Measurements from ENCODE around the gene AOC2. TPM values are rescaled to one million over a fixed set of nuclear protein-coding genes. Genes with fewer than 3 reads are reported as not detected.
"Not testable (repeated sequence)": the region's sequence is repeated elsewhere in the genome, so short reads cannot be mapped to it uniquely, and the experiment has no call there.

AOC2 gene
- total RNA-seq, 3 donors from 2014 or later, result 1.8 to 11.8 (median 2.3) TPM

GRCh38 chr17:42853597-42853967 is 9.2 kb downstream of the AOC2 start:
- Histone ChIP-seq H3K9me3 (no peaks in the 10 kb centered on the region), H3K4me3 (peak overlapping the region; percentile 24 to 59 (median 40)), H3K36me3 (no peaks in the 10 kb centered on the region), H3K27me3 (no peaks in the 10 kb centered on the region), H3K4me1 (no peaks in the 10 kb centered on the region), H3K27ac (no peak overlapping the region)
- intact Hi-C loops (cut with DNase I; ENCODE audit: low total_unique reads), result no loop called here
- DNase-seq (ENCODE audit: low spot score in 2 of 2), result no peak
- TF ChIP-seq, protein P1, sequence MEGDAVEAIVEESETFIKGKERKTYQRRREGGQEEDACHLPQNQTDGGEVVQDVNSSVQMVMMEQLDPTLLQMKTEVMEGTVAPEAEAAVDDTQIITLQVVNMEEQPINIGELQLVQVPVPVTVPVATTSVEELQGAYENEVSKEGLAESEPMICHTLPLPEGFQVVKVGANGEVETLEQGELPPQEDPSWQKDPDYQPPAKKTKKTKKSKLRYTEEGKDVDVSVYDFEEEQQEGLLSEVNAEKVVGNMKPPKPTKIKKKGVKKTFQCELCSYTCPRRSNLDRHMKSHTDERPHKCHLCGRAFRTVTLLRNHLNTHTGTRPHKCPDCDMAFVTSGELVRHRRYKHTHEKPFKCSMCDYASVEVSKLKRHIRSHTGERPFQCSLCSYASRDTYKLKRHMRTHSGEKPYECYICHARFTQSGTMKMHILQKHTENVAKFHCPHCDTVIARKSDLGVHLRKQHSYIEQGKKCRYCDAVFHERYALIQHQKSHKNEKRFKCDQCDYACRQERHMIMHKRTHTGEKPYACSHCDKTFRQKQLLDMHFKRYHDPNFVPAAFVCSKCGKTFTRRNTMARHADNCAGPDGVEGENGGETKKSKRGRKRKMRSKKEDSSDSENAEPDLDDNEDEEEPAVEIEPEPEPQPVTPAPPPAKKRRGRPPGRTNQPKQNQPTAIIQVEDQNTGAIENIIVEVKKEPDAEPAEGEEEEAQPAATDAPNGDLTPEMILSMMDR (IDR thresholded peaks at IDR 0.05), result no peak
- no peak for TF ChIP-seq POLR2AphosphoS5 (IDR thresholded peaks at IDR 0.05)
- TF ChIP-seq POLR2A (IDR thresholded peaks at IDR 0.05), result no peak

DNA sequence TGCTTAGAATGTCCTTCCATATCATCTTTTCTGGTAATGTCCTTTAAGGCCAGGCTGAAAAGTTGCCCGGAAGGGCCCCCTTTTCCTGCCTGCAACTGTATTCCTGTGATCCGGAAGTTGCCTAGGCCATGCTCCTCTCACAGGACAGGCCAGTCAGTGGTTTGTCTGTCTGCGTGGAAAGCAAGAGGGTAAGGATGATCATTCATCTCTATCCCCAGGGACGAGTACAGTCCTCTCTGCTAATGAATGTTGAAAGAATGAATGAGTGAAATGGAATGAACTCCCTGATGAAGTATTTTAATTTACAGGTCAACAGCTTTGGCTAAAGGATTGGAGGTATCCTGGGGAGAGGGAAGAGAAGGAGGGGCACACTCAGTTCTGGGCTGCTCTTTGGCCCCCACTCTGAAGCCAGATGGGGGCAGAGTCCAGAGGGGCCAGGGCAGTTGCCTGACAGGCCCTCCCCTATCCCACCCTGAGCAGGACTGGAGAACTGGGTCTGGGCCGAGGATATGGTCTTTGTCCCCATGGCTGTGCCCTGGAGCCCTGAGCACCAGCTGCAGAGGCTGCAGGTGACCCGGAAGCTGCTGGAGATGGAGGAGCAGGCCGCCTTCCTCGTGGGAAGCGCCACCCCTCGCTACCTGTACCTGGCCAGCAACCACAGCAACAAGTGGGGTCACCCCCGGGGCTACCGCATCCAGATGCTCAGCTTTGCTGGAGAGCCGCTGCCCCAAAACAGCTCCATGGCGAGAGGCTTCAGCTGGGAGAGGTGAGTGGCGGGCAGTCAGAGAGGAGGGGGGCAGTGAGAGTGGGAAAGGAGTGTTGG is 9.8 kb downstream of the AOC2 start:
- H3K4me1 ChIP-seq, result no peaks in the 10 kb centered on the region
- no peaks in the 10 kb centered on the region for H3K36me3 ChIP-seq
- no peak for TF ChIP-seq POLR2A (IDR thresholded peaks at IDR 0.05)
- no peak for TF ChIP-seq POLR2AphosphoS5 (IDR thresholded peaks at IDR 0.05)
- TF ChIP-seq, protein P1 (IDR thresholded peaks at IDR 0.05), result no peak
- peak overlapping the region; percentile 24 to 59 (median 40) for H3K4me3 ChIP-seq
- no peak overlapping the region for H3K27ac ChIP-seq
- H3K27me3 ChIP-seq, result no peaks in the 10 kb centered on the region
- no peaks in the 10 kb centered on the region for H3K9me3 ChIP-seq
- DNase-seq (ENCODE audit: low spot score in 2 of 2), result no peak
- intact Hi-C loops (cut with DNase I; ENCODE audit: low total_unique reads), result no loop called here

- Histone ChIP-seq H3K27me3 (no peaks in the 10 kb centered on the region), H3K27ac (no peak overlapping the region), H3K4me3 (peak overlapping the region in 1 of 3 donors; percentile 40), H3K4me1 (no peaks in the 10 kb centered on the region), H3K9me3 (no peaks in the 10 kb centered on the region), H3K36me3 (no peaks in the 10 kb centered on the region)
- TF ChIP-seq POLR2A (IDR thresholded peaks at IDR 0.05) (no peak), POLR2AphosphoS5 (IDR thresholded peaks at IDR 0.05) (no peak)
- TF ChIP-seq, protein P1 (IDR thresholded peaks at IDR 0.05), result no peak
- no peak for DNase-seq (ENCODE audit: low spot score in 2 of 2)
- intact Hi-C loops (cut with DNase I; ENCODE audit: low total_unique reads), result no loop called here
Observed at GRCh38 chr17:42855048-42855596, 10.7 kb downstream of the AOC2 start.

GRCh38 chr17:42856093-42856492 is 11.7 kb downstream of the AOC2 start:
- H3K4me1 ChIP-seq; H3K27me3 ChIP-seq; intact Hi-C loops (cut with DNase I; ENCODE audit: low total_unique reads); DNase-seq (ENCODE audit: low spot score in 2 of 2); H3K4me3 ChIP-seq; H3K9me3 ChIP-seq; H3K27ac ChIP-seq; H3K36me3 ChIP-seq: not testable (repeated sequence)

GRCh38 chr17:42856516-42856915 is 12.1 kb downstream of the AOC2 start:
- H3K27ac ChIP-seq; intact Hi-C loops (cut with DNase I; ENCODE audit: low total_unique reads); H3K36me3 ChIP-seq; H3K4me1 ChIP-seq; H3K9me3 ChIP-seq; H3K27me3 ChIP-seq; DNase-seq (ENCODE audit: low spot score in 2 of 2); H3K4me3 ChIP-seq: not testable (repeated sequence)

DNA sequence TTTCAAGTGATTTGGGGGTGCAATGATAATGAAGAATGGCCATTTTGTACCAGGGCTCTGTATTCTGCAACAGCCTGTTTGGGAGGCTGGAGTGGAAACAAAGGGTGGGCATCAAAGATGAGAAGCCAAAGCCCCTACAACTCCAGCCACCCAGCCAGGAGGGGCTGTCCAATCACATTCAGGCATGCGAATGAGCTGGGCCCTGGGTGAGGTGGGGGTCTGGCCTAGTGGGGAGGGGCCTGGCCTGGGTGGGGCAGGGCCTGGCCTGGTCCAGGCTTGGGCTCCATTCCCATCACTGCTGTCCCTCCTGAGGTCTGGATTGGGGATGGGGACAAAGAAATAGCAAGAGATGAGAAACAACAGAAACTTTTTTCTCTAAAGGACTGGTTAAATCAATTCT is 13.0 kb downstream of the AOC2 start:
- Histone ChIP-seq H3K9me3 (no peaks in the 10 kb centered on the region), H3K27me3 (no peaks in the 10 kb centered on the region), H3K4me1 (no peaks in the 10 kb centered on the region), H3K4me3 (no peak overlapping the region), H3K27ac (no peak overlapping the region), H3K36me3 (no peaks in the 10 kb centered on the region)
- no peak for DNase-seq (ENCODE audit: low spot score in 2 of 2)
- intact Hi-C loops (cut with DNase I; ENCODE audit: low total_unique reads), result no loop called here
- TF ChIP-seq, protein P1 (IDR thresholded peaks at IDR 0.05), result no peak
- no peak for TF ChIP-seq POLR2AphosphoS5 (IDR thresholded peaks at IDR 0.05)
- no peak for TF ChIP-seq POLR2A (IDR thresholded peaks at IDR 0.05)

All from breast epithelium (tissue), 4 donors.